ENCODE data around the gene TWNK.

Gene TWNK

GRCh38 chr10:100986952-100987684, at the start of gene TWNK, which contains the start of gene MRPL43:
TWNK (plus strand) TSS chr10:100987543; CDS start chr10:100988211, 668 bp downstream.
MRPL43 (minus strand) TSS chr10:100987497; CDS start chr10:100987443, 54 bp downstream.
- DNase-seq = peak; percentile 86

GRCh38 chr10:100939763-100940344, 47.5 kb upstream of the TWNK start:
- DNase-seq = no peak

GRCh38 chr10:100942229-100942628, 45.1 kb upstream of the TWNK start:
- DNase-seq = no peak

- DNase-seq = no peak
Observed at GRCh38 chr10:100943508-100943907, 43.8 kb upstream of the TWNK start.

GRCh38 chr10:100945754-100946153, 41.6 kb upstream of the TWNK start:
- no peak for DNase-seq

GRCh38 chr10:100948916-100949315, 38.4 kb upstream of the TWNK start:
- no peak for DNase-seq

- no peak for DNase-seq
Observed at GRCh38 chr10:100960251-100960650, 27.1 kb upstream of the TWNK start.

GRCh38 chr10:100962351-100963080, 24.8 kb upstream of the TWNK start:
- DNase-seq = no peak

GRCh38 chr10:100963826-100964225, 23.5 kb upstream of the TWNK start:
- DNase-seq = no peak

- DNase-seq = no peak
Observed at GRCh38 chr10:100965820-100966219, 21.5 kb upstream of the TWNK start.

GRCh38 chr10:100966887-100967286, 20.5 kb upstream of the TWNK start:
- DNase-seq = no peak

GRCh38 chr10:100967332-100967731, 20.0 kb upstream of the TWNK start:
- DNase-seq = no peak

GRCh38 chr10:100968062-100968736, 19.1 kb upstream of the TWNK start:
- DNase-seq = no peak

- DNase-seq = no peak
Observed at GRCh38 chr10:100968863-100969186, 18.5 kb upstream of the TWNK start.

- peak; percentile 14 for DNase-seq
Observed at GRCh38 chr10:100969187-100970075, 17.9 kb upstream of the TWNK start, which contains the start of gene SEMA4G. SEMA4G (plus strand) TSS chr10:100969504; CDS start chr10:100972913, 3,409 bp downstream.

- DNase-seq = no peak
Observed at GRCh38 chr10:100970076-100970913, 17.0 kb upstream of the TWNK start.

GRCh38 chr10:100970914-100971811, 16.2 kb upstream of the TWNK start:
- DNase-seq = no peak

GRCh38 chr10:100972115-100972903, 15.0 kb upstream of the TWNK start:
- DNase-seq = no peak

- no peak for DNase-seq
Observed at GRCh38 chr10:100972904-100973535, 14.3 kb upstream of the TWNK start.

All from activated CD4-positive, alpha-beta T cell treated with anti-CD3 and anti-CD28 coated beads, Interleukin-2, amount 50 U/mL, for 16 hours (primary cell).